CD4-positive, alpha-beta T cell treated with Interleukin-15 for 1 hour (primary cell): ENCODE measurements around the gene TTC32.
A peak's percentile ranks its signal among the peaks of the same experiment; 100 is the strongest.
"Not testable (repeated sequence)": the region's sequence is repeated elsewhere in the genome, so short reads cannot be mapped to it uniquely, and the experiment has no call there.

Experiments used
- DNase-seq: peaks from one replicate; pipeline ENCODE4 v3.0.0-alpha.2; 2020

The TTC32 gene

DNA sequence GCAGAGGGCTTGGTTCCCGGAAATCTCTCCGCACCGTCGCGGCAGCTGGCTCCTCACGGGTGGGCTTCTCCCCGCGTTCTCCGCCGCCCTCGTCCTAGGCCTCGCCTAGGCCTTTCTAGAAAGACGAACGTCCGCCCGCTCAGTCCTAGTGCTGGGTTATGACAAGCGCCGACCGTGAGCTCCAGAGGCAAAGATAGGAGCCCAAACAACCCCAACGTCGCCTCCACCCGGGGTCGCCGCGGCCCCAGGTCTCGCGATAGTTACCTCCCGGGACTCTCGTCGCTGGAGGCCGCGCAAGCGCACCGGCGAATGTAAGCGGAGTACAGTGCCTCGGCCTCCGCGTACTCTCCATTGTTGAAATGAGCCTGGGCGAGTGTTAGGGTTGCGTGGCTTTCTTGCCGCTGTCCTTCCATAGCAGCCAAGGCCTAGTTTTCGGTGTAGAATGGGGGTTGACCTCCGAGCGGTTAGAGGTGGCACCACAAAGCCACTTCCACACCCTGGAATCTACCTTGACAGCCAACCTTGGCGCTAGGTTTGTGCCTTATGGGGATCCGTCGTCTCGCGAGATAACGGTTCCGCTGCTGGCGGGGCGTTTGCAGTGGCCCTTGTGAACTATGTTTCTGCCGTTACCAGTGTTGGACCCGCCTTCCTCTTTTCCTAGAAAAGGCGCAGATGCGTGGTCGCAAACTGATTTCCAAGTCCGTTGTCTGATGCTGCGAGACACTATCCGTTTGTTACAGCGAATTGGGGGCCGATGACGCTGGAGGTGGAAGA is at the start of gene TTC32:
Gene TTC32 (minus strand): TSS at position 542 of the 774 bp plus-strand sequence. CDS start 129 bp downstream, at position 413.
- DNase-seq: peak; percentile 93

DNA sequence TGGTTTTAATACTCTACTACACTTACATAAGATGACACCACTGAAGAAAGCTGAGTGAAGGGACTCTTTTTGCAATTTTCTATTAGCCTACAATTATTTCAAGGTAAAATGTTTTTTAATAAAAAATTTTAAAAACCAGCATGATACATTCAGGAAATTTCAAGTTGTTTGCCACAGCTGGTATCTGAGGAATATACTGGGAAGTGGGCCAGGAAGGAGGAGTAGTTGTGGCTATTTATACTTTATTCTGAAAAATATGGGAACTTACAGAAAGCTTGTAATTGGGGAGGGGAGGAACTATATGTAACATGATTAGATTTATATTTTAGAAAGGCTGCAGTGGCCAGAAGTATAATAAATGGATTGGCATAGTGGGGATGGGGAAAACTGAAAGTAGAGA is 47.3 kb upstream of the TTC32 start:
- DNase-seq: no peak

DNA sequence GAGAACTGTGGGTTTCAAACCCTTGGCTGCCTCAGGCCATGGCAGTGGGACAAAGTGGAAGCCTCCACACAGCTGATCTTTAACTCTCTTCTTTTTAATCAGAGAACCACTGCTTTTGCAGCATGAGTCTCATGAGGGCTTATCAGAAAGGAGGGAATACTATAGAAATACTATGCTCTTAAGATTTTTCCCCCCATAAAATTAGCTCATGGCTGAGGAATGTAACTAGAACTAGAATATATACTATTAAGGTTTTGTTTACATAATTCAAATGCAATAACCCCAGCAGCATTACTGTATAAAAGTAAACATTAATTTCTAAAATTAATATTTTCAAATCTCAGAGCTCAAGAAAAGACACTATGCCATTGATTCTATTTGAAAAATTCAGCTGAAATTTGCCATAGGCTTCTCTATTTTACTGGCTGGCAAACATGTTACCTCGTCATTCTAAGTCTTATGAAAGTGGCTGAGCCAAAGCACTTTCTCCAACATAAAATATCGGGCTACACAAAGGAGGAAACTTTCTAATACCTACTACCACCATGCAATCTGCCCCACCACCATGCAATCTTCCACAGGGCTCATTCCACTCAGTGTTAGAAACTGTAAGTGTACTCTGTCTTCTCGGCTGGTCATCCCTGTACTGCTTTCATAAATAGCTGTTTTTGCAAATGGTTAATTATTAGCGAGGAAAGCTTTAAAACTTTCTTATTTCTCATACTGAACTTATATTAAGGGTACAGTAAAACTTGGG is 45.6 kb upstream of the TTC32 start:
- DNase-seq: no peak

DNA sequence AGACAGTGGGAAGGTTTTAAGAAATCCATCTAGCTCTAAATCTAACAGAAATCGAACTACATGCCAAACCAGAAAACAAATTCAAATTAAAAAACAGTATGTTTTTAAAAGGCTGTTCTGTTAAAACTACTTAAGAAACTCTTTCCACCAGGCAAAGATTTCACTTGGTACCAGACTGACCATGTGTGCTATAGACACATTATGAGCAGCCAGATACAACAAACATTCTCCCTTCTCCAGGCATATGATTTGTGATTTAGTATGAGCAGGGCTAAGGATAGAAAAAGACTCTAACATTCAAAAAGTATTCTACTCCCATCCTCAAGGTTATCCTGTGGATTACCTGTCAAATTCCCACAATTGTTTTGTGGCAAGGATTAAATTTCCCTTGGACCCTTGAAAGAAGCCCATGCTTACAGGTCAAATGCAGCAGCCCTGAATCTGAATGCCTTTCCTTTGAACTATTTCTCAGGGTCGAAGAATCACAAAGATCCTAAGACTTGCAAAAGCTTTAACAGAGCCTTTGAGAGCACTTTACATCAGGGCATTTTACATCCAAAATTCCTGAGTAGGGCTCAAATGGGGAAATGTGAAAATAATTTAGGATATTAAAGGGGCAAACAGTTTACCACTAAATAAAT is 42.5 kb upstream of the TTC32 start:
- DNase-seq: no peak

DNA sequence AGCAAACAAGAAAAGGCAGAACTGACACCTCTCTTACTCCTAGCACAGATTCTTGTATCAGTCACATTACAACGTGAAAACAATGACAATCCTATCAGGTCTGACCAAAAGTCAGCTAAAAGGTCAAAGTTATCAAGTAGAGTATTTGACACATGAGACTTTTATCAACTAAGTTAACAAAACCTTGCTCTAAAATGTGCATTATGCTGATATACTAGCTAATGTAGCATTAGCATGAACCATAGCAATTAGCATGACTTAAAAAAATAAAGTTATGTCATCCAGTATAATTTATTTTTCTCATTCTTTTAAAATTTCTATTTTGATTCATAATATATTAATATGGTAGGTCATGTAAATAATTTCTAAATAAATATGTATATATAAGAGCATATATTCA is 41.4 kb upstream of the TTC32 start:
- DNase-seq: no peak

DNA sequence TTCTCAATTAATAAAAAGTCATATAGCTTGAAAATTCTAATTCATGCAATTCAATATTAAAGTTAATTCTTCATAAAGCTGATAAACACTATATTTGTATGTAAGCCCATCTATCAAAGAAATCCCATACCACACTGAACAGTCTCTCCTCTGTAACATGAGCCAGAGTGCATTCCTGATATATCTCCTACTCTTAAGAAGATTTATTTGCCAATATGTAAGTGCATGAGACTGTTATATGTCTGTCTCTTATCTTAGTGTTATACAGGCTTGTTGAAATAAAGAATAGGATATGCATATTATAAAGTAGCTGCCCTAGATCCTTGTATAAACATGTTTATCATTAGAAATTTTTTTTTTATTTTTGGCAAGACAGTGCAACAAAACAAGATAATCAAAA is 40.4 kb upstream of the TTC32 start:
- DNase-seq: no peak

DNA sequence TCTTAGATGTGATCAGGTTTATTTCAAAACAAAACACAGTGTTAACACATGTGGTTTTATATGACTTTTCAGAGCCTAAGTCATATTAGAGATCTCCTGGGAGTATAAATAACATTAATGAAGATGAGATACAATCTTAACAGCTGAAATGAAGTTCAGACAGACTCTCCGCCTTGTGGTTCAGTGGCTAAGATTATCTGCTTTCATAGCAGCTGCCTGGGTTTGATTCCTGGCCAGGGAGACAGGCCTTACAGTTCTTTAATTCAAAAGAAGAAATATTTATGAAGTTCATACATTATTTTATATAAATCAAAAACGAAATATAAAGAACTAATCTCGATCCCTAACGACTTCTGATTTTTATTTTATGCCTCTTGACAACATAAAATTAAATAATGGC is 35.2 kb upstream of the TTC32 start:
- DNase-seq: no peak

DNA sequence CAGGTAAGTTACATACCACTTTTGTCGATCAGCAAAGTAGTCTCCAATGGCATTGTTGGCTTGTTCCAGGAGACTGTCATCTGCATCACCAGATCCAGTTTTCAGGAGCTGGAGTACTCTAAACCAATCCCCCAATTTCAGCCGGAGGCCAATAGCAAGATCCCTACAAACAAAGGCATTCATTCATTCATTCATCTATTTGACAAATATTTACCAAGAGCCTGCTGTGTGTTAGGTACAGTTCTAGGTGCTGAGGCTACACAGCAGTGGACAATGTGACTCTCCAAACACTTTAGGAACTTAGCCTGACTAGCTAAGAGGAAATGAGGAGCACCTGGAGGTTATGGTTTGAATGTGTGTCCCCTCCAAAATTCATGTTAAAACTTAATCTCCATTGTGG is 34.4 kb upstream of the TTC32 start:
- no peak for DNase-seq

DNA sequence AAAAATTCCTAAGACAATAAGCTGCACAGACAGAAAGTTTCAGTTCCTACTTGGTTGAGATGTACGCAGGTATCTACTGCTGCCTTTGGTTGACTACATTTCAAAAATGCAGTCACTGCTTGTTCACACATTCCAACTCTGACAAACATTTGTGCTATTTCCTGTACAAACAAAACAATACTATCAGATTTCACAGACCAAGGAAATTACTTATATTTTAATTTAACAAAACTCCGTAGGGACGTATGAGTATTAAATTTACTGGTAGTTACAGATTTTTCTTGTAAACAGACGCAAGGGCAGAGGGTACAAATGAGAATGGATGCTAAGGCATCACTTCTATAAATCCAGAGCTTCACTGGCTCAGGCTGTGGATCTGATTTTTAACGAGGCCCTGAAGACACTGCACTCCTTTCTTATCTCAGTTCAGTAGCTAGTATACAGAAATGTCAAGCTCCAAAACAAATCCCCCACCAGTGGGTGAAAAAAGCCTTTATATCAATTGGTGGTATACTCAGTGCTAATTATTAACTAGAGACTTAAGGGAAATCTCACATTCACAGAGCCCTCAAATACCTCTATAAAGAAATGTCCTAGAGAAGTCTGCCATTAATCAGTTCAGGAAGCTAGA is 31.7 kb upstream of the TTC32 start:
- DNase-seq: no peak

DNA sequence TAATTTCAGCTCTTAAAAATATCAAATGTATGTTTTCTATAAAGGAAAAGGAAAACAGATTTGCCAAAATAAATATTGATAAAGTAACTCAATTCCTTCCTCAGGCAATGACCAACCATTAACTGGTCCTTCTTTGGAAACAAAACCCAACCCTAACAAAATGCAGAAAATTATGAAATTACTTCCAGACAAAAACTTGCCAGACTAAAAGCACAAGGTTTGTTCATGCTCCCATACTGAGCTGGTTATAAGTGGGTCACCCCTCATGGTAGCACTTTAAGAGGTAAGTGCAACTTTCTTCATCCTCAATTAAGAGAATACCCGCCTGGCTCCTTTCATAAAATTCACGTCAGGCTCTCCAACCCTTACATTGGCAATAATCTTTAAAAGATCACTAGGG is 31.1 kb upstream of the TTC32 start:
- no peak for DNase-seq

DNA sequence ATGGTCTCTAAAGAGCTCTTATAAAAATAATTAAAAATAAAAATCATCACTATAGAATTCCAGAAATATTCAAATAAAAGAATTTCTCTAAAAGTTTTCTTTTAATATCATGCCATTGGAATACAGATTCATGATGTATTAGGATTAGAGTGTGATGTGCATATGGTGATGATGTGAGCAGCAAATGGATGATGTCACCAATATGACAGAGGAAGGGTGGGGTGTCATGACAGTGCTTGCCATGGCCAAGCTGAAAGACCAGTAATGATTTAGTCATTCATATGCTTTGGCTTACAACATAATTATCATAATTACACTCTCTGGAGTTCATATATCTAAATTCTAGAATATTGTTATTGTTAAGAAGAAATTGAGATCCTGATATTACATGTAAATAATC is 27.4 kb upstream of the TTC32 start:
- no peak for DNase-seq

DNA sequence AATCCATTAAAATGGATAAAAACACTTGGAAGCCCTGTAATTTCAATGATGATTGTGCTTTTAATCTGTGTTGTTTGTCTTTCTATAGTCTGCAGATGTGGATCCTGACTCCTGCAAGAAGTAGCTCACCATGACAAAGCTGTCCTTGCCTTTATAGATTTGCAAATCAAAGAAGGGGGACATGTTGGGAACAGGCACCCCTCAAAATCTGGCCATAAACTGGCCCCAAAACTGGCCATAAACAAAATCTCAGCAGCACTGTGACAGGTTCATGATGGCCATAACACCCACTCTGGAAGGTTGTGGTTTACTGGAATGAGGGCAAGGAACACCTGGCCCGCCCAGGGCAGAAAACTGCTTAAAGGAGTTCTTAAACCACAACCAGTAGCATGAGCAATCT is 26.0 kb upstream of the TTC32 start:
- not testable (repeated sequence) for DNase-seq

DNA sequence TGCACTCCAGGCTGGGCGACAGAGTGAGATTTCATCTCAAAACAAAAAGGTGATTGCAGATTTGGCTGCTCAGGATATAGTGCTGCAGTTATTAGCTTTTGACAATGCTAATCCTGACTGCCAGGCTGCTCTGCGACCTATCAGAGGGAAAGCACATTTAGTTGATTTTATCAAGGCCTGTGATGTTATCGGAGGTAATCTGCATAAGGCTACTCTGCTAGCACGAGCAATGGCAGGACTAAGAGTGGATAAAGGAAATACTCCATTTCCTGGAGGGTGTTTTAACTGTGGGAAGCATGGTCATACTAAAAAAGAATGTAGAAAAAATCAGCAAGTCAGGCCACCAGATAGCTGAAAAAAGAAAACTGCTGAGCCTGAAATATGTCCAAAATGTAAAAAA is 22.7 kb upstream of the TTC32 start:
- DNase-seq: not testable (repeated sequence)

DNA sequence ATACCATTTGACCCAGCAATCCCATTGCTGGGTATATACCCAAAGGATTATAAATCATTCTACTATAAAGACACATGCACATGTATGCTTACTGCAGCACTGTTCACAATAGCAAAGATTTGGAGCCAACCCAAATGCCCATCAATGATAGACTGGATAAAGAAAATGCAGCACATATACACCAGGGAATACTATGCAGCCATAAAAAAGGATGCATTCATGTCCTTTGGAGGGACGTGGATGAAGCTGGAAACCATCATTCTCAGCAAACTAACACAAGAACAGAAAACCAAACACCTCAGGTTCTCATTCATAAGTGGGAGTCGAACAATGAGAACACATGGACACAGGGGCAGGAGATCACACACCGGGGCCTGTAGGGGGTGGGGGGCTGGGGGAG is 20.4 kb upstream of the TTC32 start:
- DNase-seq: not testable (repeated sequence)

DNA sequence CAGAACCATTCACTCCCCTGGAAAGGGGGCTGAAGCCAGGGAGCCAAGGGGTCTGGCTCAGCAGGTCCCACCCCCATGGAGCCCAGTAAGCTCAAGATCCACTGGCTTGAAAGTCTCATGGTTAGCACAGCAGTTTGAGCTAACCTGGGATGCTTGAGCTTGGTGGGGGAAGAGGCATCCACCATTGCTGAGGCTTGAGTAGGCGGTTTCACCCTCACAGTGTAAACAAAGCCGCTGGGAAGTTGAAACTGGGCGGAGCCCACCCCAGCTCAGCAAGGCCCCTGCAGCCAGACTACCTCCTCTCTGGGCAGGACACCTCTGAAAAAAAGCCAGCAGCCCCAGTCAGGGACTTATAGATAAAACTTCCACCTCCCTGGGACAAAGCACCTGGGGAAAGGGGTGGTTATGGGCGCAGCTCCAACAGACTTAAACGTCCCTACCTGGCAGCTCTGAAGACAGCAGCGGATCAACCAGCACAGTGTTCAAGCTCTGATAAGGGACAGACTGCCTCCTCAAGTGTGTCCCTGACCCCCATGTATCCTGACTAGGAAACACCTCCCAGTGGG is 14.7 kb upstream of the TTC32 start:
- no peak for DNase-seq

DNA sequence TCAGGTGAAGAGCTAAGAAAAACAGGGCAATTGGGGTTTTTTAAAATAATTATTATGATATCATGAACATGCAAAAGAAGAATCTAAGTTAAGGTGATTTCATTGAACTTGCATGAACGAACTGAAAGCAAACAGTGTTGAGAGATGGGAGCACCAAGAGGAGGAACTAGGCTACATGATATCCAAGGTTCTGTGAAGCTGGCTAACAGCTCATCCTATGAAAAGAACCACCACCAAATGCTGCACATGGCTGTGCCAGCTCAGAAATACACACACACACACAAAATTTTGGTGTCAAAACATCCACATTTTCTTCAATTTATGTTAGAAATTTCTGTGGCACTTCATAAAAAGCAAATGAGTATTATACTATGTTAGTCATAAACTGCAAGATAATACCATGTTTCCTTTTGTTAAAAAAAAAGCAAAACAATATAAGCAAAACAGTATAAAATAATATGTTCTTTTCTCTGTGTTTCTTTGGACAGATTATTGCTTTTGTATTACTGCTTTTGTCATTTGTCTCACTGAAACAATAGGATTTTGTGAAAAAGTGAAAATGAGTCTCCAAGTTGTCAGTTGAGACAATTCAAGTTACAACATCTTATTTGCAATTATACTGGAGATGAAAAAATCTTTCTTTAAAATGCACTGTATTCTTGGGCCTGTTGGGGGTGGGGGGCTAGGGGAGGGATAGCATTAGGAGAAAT is 12.6 kb upstream of the TTC32 start:
- DNase-seq: no peak

DNA sequence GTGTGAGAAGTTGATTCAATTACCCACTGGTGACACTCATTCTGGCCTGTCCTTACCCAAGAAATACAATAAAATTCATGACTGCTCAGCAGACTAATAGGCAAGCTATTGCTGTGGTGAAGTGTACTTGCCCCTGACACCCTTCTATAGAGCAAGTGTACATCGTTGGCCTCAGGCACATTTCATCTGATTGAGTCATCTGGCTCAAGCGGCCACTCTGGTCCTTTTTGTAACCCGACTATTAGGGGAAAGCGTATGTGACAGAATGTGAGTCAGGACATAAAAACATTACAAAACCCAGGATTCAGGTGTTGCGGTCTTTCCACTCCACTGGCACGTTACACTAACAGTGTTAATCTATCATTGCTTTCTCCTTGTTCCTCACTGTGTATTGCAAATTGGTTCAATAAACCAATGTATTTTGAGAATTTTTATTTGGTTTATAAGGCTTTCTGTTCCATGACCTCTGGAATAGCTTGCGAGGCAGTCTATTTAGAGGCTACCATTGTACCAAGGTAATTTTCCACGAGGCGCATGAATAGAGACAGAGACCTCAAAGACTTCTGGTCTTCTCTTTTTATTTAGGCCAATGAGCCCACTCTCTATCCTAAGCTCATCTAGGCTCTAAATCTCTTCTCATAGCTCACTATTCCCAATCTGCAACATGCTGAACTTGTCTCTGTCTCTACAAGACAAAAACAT is 10.2 kb upstream of the TTC32 start:
- DNase-seq: no peak

DNA sequence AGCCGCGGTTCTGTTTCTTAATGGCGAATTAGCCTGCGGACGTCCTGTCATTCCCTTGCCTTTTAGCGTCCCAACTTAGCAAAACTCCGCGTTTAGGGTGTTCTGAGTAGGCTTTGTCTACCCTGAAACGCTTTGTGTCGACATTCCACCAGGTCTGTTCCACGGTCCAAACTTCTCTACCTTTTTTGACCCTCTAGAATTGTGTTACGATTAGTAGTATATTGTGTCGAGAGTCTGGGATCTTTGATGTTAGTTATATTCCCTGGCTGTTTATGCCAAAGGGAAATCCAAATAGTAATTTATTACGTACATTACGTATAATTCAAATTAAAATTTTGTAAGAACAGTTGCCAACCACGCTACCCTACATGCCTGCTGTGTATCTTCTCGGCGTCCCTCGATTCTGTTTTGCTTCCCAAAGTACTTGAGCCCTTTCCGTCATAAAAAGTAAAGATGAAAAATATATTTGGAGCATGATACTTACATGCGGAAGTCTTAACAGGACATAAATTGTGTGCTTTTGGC is 495 bp upstream of the TTC32 start:
- no peak for DNase-seq

DNA sequence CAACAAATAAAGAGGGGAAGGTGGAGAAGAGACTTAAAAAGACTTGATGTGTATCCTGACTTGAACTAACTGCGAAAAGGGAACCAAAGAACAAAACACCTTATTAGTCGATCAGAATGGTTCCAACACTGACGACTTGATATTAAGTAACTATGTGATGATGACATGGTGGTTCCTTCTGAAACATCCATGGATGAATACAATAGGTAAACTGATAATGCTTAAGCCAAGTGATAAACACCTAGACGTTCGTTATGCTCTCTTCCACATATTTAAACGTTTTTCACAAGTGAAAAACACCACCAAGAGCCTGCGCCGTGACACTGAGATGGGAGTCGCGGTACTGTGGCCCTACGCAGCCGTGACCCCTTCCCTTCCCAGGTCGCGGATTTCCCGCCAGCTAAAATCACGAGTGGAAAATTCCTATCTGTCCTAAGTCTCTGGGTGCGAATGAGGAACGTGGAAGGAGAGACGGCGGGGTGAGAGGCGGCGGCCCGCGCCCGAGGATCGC is 797 bp downstream of the TTC32 start:
- DNase-seq: no peak

DNA sequence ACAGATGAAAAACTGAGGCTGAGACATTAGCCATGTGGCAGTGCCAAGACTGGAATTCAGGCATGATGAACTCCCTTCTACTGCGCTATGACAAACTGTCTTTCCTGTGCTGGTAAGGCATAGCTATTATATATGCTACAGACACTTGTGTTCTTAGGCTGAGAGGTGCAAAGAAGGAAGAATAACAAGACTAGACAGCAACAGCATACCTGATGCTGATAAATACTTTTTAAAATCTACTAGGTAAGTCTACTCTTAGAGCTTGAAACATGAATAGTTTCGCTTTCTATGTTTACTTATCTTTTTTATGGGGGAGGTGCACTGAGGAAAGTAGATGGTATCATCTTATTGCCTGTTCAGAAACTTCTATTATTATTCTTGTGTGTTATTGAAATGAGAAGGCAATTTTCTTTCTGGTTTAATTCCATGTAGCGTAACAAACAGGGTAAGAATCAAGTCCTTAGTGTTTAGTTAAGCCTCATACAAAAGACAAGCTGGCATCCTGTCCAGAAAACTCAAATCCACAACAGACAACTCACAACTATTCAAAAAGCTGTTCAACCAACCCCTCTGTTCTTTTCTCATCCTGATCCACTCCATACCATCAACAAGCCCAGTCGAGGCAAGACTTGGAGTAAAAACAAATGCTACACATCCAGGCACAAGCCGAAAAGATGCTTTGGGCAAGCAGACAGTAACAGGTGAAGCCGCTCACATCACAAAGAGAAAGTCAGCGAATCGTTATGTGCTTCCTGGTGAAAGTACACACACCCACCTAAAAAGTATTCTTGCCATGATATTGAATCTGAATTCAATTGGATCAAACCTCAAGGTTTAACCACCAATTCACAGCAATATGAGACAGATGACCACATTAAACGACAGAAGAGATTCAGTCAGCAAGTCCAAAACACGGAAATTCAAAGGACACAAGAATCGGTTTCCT is 1.5 kb downstream of the TTC32 start:
- no peak for DNase-seq
